GM19438 (cell line): ENCODE measurements around the gene CAV3.

ENCODE experiments used
- ATAC-seq: cut with Tn5 transposase; IDR thresholded peaks from one replicate; pipeline ENCODE4 v1.9.1; 2021; ENCODE audit warnings: low read depth; ENCODE audit not compliant: unreplicated experiment

The CAV3 gene

DNA sequence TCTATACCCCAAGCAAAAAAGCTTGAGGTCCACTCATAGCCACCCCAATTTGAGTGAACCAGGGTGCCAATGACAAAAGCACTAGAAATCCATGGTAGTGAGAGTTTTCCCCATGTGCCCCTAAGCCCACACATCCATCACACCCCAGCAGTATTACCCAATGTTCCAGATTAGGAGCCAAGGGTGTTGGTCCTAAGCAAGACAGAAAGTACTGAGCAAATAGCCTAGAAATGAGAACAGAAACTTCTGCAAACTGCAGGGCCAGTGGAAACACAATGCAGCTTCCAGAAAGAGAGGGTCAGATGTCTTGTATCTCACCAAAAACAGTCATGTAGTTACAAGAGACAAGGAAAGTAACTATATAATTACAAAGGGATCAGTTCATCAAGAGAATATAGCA is 46.7 kb downstream of the CAV3 start:
- ATAC-seq: no peak

DNA sequence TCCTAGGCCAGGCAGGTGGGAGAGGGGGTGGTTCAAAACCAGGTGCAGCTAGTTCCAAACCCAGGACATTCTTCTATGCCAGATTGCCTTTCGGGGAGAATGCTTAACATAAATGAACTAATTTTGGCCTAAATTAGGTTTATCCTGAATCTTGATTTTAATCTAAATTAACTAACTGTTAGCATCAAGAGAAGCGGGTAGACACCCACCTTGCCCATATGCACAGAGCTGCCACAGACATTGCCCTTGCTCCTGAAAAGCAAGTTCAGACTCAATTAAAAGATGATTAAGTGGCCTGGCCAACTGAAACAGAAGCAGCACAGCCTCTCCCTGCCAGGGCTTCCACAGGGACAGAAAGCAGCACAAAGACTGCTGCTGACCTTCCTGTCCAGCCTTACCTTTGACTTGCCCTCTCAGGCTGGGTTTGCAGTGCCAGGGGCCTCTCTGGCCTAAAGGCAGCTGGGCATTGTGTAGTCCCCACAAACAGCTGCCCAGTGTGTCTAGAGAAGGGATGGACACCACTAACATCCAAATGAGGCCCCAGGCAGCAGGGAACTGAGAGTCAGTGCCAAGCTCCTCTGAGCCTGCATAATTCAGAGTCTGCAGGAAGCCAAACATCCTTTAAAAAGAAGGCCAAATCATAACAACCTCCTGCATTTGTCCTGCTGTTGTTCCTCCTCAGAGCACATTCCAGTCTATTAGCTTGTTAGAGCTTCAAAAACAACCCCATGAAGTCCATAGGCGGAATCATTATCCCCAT is 51.3 kb downstream of the CAV3 start:
- ATAC-seq: no peak

DNA sequence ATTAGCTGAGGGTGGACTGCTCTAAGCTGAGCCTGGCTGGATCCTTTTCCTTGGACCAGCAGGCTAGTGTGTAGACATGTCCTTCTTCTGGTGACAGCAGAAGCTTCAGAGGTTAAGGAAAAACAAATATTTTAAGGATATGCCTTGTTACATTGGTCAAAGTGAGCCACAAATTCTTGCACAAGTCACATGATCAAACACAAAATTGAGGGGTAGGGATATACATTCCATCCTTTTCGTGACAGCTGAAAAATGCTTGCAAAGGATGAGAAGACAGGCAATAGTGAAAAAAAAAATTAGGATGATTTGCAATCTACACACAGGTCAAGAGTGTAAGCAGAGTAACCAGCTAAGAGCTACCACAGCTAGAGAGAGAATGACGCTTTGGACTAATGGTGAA is 56.9 kb downstream of the CAV3 start:
- no peak for ATAC-seq

DNA sequence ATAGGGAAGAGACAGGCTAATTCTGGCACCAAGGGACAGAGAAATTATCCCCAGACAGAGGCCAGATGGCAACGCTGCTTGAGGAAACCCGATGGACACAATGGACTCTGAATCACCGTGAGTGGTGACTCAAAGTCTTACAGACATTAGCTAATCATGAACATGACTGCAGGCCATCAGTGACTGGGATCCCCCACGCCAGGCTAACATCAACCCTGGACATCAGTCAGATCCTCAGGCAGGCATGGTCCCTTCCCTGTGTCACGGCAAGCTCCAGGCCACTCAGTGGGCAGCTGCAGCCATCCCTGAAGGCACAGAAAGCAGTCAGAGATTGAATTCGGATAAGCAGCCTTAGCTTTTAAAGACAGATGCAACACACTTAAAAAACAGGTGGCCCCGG is 59.6 kb downstream of the CAV3 start:
- ATAC-seq: no peak

DNA sequence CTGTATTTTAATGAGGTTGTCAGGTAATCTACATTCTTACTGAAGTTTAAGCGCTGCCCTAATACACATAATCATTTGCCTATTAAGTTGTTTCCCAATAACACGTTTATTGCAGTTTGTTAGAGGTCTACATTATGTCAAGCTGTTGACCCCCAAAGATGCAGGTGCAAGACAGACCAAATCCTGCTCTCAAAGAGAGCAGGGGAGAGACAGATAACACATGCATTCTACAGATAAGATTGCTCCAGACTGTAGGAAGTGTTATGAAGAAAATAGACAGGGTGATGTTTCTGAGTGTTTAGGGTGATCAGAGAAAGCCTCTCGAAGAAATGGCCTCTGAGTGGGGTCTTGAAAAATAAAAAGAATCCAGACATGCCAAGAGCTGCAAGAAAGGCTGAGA is 60.6 kb downstream of the CAV3 start:
- no peak for ATAC-seq
